G401.6 (cell line): ENCODE measurements around the gene ZNF219.
A peak's percentile ranks its signal among the peaks of the same experiment; 100 is the strongest.

Source experiments
- FAIRE-seq: peaks from 2 replicates; lab custom pipeline; 2012; peaks lifted over from hg19 to GRCh38; lab: Jason Lieb, UNC

Gene ZNF219

DNA sequence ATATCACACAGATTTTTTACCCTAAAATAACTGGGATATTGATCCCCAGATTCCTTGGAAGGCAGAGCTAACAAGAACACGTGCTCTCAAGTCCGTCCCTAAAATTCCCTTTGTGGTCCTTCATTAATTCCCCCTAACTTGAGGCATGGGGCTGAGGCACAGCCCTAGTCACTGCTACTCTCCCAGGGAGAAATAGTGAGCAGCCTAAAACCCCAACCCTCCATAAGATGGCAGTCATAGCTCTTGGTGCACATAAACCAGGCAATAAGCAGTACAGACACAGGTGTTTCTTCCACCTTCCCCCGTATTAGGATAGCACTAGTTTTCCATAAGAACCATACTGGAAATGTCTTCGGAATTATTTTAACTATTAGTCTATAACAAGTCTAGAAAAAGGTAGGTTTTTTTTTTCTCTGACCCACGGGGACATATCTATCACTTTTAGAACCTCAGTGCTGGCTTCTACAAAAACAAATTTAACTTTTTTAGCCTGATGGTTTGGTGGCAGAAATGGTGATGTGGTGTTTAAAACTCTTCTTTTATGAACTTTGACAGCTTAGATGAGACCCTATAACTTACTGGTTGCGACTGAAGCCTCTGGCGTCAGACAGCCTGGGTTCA is 31.5 kb downstream of the ZNF219 start:
- peak; percentile 60 for FAIRE-seq

DNA sequence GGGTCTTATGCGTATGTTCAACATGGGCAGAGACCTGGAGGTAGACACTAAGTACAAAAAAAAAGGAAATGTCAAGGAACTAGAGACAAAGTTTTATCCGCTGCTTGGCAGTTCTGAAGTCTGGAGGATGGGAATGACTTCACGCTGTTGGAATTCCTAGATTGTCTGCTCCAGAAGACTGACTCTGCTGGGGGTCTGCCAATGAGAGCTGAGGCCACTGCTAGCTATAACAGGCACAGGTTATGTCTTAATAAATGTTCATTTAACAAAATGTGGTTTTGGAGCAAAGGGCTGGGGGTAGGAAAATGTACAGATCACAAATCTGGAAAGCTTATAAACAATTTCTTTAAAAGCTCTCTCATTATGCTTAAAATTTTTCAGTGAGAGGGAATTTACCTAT is 35.0 kb downstream of the ZNF219 start:
- FAIRE-seq: no peak

DNA sequence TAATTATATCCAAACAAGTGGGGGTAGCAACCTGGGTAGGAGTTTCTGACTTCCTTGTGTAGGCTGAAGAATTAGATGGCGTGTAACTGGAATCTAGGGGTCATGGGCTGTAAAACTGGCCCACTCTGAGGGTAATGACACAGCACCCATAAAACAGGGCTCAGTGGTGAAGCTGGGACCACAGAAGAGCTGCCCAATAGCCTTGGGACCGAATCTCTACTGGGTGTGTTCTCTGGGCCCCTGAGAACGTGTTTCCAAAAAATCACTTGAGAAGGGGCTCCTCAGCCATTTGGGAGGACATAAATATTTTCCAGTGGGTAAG is 37.1 kb downstream of the ZNF219 start:
- no peak for FAIRE-seq

DNA sequence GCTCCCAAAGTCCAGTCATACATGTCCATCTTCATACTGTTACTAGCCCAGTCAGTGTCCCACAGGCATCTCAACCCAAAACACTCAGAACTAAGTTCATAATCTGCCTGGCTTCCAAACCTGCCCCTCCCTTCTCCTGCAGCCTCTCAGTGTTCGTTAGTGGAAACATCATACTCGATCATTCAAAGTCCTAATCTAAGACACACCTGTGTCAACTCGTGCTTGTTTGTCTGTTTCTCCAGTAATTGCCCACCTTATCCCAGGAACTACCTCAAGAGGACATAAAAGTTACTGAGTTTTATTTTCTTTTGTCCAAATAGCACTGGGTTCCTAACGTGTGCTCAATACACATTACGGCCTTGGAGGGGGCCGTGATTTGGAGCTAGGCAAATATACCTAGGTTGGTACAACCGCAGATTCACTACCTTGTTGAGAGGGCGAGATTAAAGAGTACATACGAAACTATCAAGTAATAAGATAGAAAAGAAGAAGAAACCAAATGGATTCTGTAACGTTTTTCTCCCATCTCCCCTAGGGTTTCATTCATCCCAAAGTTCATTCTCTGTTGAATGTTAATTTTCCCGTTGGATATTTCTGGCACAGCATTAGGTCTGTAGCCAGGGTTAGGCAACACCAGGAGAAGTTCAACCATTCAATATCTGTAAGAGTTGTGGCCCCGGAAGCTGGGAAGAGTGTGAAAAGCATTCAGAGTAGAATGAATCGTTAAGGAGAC is 37.7 kb downstream of the ZNF219 start:
- no peak for FAIRE-seq

DNA sequence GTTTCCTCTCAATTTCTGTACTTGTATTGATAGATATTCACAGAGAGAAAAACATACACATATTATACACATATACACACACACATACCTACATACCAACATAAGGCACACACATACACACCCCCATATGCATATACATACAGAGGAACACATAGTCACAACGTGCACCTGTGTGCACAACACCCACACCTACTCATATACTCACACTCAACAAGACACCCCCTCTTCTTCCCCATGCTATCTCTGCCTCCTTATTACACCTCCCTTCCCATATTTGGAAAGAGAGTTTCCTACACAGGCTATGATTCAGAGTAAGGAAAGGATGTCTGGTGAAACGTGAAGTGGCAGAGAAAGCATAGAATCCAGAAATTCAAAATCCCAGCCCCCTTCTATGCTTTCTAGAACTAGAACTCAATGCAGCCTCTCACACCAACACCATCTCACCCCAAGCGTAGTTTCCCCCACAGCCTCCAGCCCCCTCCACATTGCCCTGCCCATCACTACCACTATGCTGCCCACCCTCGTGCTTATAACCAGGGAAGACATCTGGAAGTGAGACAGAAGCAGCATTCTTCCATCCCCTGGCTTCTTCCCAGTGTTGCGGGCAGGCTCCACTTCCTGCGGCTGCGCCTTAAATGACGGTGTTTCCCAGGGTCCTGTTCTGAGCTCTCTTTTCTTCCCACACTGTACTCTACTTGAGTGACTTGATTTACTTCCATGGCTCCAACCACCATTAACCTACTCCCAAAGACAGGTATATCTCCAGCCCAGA is 38.4 kb downstream of the ZNF219 start:
- no peak for FAIRE-seq

DNA sequence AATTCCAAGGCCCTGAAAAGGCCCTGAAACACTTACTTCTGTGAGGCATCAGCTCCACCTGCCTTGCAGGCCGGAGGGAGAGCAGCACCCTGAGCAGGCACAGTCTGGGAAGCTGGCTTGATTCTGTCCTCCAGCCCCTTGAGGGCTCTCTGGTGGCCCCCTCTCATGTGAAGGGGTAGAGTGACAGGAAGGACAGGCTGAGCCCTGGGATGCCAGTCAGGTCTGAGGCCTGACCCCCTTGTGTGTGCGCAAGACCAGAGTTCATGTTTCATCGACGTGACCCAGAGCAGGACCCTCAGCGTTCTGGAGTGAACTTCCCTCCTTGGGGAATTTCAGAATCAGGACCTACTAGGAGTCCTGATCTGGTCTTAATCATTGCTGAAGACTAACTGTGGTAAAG is 39.6 kb downstream of the ZNF219 start:
- FAIRE-seq: no peak

DNA sequence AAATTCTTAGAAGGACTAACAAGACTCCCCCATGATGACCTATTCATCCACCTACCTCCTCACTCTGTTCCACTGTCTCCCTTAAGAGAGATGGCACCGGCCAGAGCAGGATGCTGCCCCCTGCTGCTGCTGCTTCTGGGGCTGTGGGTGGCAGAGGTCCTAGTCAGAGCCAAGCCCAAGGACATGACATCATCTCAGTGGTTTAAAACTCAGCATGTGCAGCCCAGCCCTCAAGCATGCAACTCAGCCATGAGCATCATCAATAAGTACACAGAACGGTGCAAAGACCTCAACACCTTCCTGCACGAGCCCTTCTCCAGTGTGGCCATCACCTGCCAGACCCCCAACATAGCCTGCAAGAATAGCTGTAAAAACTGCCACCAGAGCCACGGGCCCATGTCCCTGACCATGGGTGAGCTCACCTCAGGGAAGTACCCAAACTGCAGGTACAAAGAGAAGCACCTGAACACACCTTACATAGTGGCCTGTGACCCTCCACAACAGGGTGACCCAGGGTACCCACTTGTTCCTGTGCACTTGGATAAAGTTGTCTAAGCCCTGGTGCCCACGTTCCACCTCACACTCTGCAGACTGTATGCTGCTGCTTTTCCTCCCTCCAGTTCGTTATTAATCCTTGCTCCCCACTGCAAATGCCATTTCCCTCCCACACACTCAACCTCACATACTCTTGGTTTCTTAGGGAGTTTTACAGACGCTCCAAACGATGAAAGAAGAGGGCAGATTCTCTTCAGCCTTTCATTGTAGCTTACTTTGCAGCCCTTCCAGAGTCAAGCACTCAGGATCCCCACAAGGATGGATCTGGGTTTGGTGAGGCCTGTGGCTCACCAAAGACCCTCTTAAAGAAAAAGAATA is 40.4 kb downstream of the ZNF219 start, which contains the start of gene RNASE8:
TSS of gene RNASE8 (plus strand) at position 20 of the 873 bp plus-strand sequence. CDS start at position 91, 71 bp downstream.
- FAIRE-seq: no peak

DNA sequence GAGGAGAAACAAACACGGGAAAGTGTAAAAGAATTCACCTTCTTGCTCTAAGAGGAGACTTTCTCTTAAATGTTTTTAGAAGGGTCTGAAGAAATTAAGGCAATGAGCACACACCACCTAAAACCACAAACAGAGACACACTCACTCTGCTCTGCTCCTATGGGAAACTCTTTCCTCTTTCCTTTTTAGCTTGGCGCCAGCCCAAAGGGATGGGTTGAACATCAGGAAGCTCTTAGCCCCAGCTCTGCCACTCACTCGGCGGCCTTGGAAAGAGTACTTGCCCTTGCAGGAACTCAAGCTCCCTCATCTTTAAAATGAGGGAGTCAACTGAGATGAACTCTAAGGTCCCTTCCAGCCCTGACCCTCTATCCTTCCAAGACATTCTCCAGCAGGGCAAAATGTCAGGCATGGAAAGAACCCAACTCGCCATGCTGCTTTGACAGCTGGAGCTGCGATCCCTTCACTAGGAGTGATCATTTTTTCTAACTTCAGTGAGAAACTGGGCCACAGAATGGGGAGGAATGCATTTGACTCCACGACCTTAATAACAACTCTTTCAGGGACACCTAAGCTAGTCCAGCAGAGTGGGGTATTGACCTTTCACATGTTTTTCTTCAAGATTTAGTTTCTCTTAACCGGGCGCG is 41.8 kb downstream of the ZNF219 start:
- no peak for FAIRE-seq

DNA sequence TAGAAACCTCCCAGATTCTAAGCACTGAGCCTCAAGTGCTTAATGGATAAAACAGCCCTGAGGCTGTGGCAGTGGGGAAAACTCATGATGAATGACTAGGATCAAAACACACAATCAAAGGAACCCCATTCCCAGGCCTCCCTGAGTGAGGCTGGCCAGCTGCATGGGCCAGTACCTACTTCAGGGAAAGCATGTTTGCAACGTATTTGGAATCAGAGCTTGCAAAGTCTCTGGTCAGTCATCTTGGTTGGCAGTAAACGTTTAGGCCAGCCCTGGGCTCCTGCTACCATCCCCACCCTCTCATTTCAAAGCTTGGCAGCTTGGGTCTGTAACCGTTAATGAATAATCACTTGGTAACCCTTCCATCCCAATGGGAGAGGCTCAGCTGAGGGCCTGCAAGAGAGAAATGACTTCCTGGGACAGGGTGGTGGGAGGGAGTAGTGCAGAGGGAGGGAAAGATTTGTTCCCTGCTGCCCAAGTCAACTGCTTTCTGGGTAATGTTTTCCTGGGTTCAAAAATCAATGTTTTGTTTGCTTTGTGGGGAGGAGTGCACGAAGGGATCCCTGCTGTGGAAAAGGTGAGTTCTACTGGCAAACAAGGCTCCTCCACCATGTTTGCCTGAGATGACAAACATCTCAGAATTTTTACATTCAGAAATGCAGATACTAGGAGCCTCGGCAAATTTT is 42.9 kb downstream of the ZNF219 start:
- no peak for FAIRE-seq

DNA sequence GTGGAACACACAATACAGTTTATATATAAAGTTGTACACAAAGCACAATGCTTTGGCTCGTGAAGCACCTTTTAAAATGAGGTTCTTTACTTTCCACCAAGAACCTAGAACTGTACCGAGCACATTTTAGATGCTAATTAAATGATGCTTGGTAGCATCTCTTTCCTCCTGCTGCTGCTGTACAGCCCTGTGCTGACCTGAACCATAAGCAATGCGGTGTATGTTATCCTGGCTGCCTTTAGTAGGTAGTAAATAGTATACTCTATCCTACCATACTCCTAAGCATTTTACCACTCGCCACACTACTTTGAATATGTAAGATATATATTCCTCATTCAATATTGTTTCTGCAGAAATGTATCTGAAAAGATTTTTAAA is 43.7 kb downstream of the ZNF219 start:
- no peak for FAIRE-seq

DNA sequence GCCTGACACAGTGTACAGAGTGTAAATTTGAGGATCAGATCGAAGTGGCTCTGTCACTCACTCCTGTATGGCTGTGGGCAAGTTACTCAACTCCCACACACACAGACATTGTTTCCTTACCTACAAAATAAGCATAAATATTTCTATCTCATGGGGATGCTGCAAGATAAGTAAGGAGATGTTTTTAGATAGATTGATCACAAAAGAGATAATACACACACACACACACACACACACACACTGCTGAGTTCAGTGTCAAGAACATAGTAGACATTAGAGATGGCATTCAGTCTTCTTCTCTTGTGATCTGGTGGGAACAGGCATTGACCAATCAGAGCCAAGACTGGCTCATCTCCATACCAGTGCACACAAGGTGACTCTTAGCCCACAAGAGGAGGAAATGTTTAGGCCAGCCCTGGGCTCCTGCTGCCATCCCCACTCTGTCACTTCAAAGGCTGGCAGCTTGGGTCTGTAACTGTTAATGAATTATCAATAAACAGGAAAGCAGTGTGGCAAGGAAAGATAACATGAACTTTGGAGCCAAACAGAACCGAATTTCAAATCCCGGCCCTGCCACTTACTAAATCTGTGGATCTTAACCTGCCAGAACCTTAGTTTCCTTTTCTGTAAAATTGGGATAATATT is 44.2 kb downstream of the ZNF219 start:
- FAIRE-seq: no peak

DNA sequence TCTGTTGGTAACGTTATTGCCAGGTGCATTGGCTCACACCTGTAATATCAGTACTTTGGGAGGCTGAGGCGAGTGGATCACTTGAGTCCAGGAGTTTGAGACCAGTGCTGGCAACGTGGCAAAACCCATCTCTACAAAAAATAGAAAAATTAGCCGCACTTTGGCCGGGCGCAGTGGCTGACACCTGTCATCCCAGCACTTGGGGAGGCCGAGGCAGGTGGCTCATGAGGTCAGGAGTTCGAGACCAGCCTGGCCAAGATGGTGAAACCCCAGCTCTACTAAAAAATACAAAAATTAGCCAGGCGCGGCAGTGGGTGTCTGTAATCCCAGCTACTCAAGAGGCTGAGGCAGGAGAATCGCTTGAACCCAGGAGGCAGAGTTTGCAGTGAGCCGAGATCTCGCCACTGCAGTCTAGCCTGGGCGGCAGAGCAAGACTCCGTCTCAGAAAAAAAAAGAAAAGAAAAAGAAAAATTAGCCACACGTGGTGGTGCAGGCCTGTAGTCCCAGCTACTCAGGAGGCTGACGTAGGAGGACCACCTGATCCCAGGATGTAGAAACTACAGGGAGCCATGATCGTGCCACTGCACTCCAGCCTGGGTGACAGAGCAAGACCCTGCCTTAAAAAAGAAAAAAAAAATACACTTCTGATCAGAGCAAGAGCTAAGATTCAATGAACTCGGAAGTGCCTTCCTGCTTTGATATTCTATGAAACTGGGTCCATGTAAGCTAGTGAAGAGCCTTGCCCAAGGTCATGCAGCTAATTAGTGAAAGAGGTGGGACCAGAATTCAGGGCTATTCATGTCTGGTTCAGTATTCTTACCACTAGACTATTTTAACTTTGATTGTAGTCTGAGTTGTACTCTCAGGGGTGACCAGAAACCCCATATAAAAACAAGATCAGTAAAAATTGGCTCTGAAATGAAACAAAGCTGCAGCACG is 45.0 kb downstream of the ZNF219 start:
- FAIRE-seq: no peak

DNA sequence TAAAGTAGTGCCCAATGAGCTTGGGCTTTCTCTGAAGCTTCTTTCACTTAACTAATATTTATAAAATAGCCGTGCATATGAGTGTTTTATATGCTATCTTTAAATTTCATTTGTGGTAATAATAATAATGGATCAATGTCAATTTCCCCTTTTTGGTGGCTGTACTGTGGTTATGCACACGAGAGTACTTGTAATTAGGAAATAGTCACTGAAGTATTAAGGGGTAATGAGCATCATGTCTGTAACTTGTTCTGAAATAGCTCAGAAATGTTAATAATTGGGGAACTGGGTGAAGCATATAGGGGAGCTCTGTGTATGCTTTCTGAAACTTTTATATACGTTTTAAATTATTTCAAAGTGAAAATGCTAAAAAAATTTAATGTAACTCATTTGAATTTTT is 47.9 kb downstream of the ZNF219 start:
- no peak for FAIRE-seq

DNA sequence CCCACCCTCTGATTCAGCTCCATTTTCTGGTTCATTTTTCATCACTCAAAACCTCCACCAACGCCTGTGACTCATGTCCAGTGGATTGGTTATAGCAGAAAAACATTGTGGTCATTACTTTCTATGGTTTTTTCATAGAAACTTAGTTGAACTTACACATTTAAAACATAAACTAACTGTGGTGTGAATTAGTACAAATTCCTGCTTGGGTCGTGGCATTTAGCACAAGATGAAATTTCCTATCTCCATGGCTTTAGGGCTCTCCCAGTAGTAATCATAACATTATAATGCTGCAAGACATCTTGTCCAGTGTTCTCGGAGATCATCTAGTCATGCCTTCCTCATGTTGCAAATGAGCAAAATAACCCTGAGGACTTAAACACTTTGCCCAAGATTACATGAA is 49.2 kb downstream of the ZNF219 start:
- FAIRE-seq: no peak

DNA sequence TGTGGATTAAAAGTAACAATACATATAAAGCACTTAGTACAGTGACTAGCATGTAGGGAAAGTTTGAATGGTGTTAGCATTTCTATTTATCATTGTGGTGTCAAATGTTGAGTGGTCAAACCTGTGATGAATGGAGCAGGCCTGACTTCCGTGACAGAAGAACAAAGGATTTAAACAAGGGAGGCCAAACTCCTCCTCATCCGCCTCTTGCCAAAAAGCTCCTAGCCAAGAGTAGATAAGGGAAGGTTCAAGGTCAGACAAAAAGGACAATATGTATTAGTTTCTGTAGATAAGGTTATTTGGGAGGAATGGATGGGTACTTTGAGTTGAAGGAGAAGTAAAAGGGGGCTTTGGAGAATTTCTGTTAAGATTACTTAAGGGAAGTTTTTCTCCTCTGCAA is 49.8 kb downstream of the ZNF219 start:
- FAIRE-seq: no peak

DNA sequence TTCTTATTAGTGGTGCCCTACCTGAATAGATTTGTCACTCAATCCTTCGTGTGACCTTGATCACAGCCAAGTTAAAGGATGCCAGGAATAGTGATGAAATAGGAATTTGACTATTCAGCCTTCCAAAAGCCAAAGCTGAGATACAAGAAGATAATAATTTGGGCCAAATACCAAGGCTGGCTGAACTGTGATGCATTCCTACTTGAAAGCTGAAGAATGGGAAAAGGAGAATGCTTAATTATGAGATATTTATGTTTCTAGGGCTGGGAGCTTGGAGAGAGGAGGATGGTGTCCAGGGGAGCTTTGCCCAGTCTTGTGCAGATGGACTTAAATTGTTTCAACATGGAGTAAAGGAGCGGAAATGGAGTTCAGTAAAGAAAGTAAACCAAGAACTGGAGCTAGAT is 51.1 kb downstream of the ZNF219 start:
- no peak for FAIRE-seq

DNA sequence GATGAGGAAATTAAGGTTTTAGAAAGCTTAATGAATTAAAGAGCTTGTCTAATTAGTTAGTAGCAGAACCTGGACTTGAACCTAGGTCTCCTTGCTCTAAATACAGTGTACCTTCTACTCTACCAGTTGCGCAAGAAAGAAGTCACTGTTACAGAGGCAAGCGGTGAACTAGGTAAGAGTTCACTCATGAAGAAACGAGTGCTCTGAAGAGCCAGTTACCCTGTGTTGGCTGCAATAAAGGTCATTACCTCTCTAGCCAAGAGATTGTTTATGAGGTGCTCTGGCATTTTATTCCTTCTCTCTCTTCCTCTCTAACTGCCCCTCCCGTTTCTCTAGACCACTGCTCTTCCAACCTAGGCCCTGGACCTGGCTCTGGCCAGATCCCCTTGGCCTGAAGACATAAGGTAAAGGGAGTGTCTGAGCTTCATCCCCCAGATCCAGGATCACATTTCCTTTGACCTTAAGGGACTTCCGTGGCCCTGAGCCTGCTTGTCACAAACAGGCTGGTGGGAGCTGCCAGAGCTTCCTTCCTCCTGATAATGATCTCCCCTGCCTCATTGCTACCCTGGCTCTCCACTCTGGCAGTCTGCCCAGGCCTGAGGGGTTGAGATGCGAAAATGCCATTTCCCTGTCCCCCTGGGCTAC is 54.4 kb downstream of the ZNF219 start:
- FAIRE-seq: no peak

DNA sequence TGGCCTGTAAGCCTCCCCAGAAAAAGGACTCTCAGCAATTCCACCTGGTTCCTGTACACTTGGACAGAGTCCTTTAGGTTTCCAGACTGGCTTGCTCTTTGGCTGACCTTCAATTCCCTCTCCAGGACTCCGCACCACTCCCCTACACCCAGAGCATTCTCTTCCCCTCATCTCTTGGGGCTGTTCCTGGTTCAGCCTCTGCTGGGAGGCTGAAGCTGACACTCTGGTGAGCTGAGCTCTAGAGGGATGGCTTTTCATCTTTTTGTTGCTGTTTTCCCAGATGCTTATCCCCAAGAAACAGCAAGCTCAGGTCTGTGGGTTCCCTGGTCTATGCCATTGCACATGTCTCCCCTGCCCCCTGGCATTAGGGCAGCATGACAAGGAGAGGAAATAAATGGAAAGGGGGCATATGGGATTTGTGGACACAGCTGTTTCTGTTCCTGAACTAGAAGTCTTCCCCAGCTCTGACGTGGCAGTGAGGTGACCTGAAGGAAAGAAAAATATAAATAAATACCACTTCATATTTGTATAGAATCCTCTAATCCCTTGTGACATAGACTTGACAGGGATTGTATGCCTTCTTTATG is 55.0 kb downstream of the ZNF219 start:
- no peak for FAIRE-seq

DNA sequence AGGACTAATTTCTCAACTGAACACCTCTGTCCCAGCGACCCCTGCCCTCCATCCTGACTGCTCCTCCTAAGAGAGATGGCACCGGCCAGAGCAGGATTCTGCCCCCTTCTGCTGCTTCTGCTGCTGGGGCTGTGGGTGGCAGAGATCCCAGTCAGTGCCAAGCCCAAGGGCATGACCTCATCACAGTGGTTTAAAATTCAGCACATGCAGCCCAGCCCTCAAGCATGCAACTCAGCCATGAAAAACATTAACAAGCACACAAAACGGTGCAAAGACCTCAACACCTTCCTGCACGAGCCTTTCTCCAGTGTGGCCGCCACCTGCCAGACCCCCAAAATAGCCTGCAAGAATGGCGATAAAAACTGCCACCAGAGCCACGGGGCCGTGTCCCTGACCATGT is 55.5 kb downstream of the ZNF219 start:
- FAIRE-seq: no peak
